Measurements from ENCODE around the gene MCHR1. TPM values are rescaled to one million over a fixed set of nuclear protein-coding genes. Genes with fewer than 3 reads are reported as not detected.

Gene MCHR1
- total RNA-seq, 1 experiment from 2014 or later: not detected

- no TSS peak for BruUV-seq (replicated peaks)
- no peaks in the 10 kb centered on the region for H3K9me3 ChIP-seq (ENCODE audit: low read depth, low read length, poor library complexity, severe bottlenecking)
- peaks cover 8% of the 10 kb centered on the region for H3K4me1 ChIP-seq (ENCODE audit: insufficient read depth, low read length, poor library complexity, severe bottlenecking)
- no peak overlapping the region for H3K27ac ChIP-seq (ENCODE audit: low read depth, low read length, poor library complexity, severe bottlenecking)
- H3K4me3 ChIP-seq (ENCODE audit: low read depth, low read length, poor library complexity, severe bottlenecking): no peak overlapping the region
- intact Hi-C loops (cut with micrococcal nuclease; ENCODE audit: unreplicated experiment): no loop called here
- DNase-seq (ENCODE audit: low spot score): no peak
- H3K27me3 ChIP-seq (replicated peaks; ENCODE audit: insufficient read depth, low read depth, low read length, poor library complexity): no peaks in the 10 kb centered on the region
- TF ChIP-seq EZH2 (IDR thresholded peaks at IDR 0.05; ENCODE audit: borderline replicate concordance, low read depth, low read length, poor library complexity, severe bottlenecking) (no peak), CTCF (conservative IDR thresholded peaks at IDR 0.05; ENCODE audit: low read depth, low read length) (no peak)
- CTCF ChIA-PET: no interaction called here
- POLR2A ChIA-PET (ENCODE audit: low non-redundant PET): no interaction called here
- no peaks in the 10 kb centered on the region for H3K36me3 ChIP-seq (ENCODE audit: insufficient read depth, low read length, poor library complexity, severe bottlenecking)
These were observed 20.1 kb upstream of the MCHR1 start for GRCh38 chr22:40659166-40659565.

DNA sequence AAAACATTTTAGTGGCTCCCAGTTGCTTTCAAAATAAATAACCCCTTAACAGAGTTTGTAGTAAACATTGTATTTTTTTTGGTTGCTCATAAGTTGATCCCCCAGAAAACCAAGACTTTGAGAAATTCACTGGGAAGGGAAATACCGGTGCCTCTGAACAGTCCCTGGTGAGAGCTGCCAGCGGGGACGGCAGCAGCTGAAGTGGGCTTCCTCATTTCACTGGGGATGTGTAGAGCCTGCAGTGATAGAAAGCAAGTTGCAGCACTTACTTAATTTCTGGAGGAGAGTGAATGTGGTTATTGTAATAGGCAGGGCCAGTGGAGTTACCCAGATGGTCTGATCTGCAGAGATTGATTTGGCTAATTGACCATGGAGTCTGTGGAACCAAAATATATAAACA is 18.6 kb upstream of the MCHR1 start:
- no peaks in the 10 kb centered on the region for H3K9me3 ChIP-seq (ENCODE audit: low read depth, low read length, poor library complexity, severe bottlenecking)
- H3K27me3 ChIP-seq (replicated peaks; ENCODE audit: insufficient read depth, low read depth, low read length, poor library complexity): no peaks in the 10 kb centered on the region
- no peak for TF ChIP-seq CTCF (conservative IDR thresholded peaks at IDR 0.05; ENCODE audit: low read depth, low read length)
- no peak for TF ChIP-seq EZH2 (IDR thresholded peaks at IDR 0.05; ENCODE audit: borderline replicate concordance, low read depth, low read length, poor library complexity, severe bottlenecking)
- no TSS peak for BruUV-seq (replicated peaks)
- no peak overlapping the region for H3K4me3 ChIP-seq (ENCODE audit: low read depth, low read length, poor library complexity, severe bottlenecking)
- POLR2A ChIA-PET (ENCODE audit: low non-redundant PET): no interaction called here
- CTCF ChIA-PET: no interaction called here
- no peak overlapping the region for H3K27ac ChIP-seq (ENCODE audit: low read depth, low read length, poor library complexity, severe bottlenecking)
- no peaks in the 10 kb centered on the region for H3K36me3 ChIP-seq (ENCODE audit: insufficient read depth, low read length, poor library complexity, severe bottlenecking)
- no peak for DNase-seq (ENCODE audit: low spot score)
- intact Hi-C loops (cut with micrococcal nuclease; ENCODE audit: unreplicated experiment): no loop called here
- H3K4me1 ChIP-seq (ENCODE audit: insufficient read depth, low read length, poor library complexity, severe bottlenecking): no peaks in the 10 kb centered on the region

DNA sequence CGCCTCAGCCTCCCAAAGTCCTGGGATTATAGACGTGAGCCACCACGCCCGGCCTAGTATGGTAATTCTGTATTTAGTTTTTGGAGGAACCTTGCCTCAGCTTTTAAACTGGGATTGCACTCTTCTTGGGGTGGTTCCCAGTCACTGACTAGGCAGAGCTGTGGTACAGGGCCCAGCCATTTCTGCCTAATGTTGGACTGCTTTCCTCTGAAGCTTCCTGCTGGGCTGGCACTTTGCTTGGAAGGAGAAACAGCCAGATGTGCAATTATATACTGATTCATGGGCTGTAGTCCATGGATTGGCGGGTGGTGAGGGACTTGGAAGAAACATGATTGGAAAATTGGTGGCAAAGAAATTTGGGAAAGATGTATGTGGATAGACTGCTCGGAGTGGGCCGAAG is 17.6 kb upstream of the MCHR1 start:
- H3K9me3 ChIP-seq (ENCODE audit: low read depth, low read length, poor library complexity, severe bottlenecking): no peaks in the 10 kb centered on the region
- CTCF ChIA-PET: no interaction called here
- H3K4me1 ChIP-seq (ENCODE audit: insufficient read depth, low read length, poor library complexity, severe bottlenecking): no peaks in the 10 kb centered on the region
- no peak overlapping the region for H3K27ac ChIP-seq (ENCODE audit: low read depth, low read length, poor library complexity, severe bottlenecking)
- intact Hi-C loops (cut with micrococcal nuclease; ENCODE audit: unreplicated experiment): no loop called here
- POLR2A ChIA-PET (ENCODE audit: low non-redundant PET): no interaction called here
- no peak for DNase-seq (ENCODE audit: low spot score)
- no peak for TF ChIP-seq CTCF (conservative IDR thresholded peaks at IDR 0.05; ENCODE audit: low read depth, low read length)
- TF ChIP-seq EZH2 (IDR thresholded peaks at IDR 0.05; ENCODE audit: borderline replicate concordance, low read depth, low read length, poor library complexity, severe bottlenecking): no peak
- no peaks in the 10 kb centered on the region for H3K36me3 ChIP-seq (ENCODE audit: insufficient read depth, low read length, poor library complexity, severe bottlenecking)
- no TSS peak for BruUV-seq (replicated peaks)
- H3K4me3 ChIP-seq (ENCODE audit: low read depth, low read length, poor library complexity, severe bottlenecking): no peak overlapping the region
- H3K27me3 ChIP-seq (replicated peaks; ENCODE audit: insufficient read depth, low read depth, low read length, poor library complexity): no peaks in the 10 kb centered on the region
